Tibial nerve (tissue), 4 donors: ENCODE data around the gene PLPP1.

Source experiments
- EP300 ChIP-seq, 2 donors: sonication (generic); formaldehyde crosslinking; IDR thresholded peaks; one replicate each; pipeline ENCODE4 v1.6.1; 2017; ENCODE audit warnings: antibody characterized with exemption in 2 of 2, mild to moderate bottlenecking in 1 of 2
- POLR2A ChIP-seq, 2 donors: fragments of 450-650 bp; IDR thresholded peaks; one replicate each; pipeline ENCODE4 v1.6.1; 2017; ENCODE audit warnings: antibody characterized with exemption in 2 of 2, mild to moderate bottlenecking in 2 of 2, moderate library complexity in 2 of 2
- TF ChIP-seq, protein P1 (sequence below), 5 experiments: fragments of 200-600 bp in 3 of 5; fragments of 450-650 bp in 2 of 5; sonication (generic) in 3 of 5; IDR thresholded peaks; one replicate each; pipeline ENCODE4 v1.5.1; 2016 to 2019; ENCODE audit warnings: antibody characterized with exemption in 5 of 5, mild to moderate bottlenecking in 3 of 5, moderate library complexity in 2 of 5

DNA sequence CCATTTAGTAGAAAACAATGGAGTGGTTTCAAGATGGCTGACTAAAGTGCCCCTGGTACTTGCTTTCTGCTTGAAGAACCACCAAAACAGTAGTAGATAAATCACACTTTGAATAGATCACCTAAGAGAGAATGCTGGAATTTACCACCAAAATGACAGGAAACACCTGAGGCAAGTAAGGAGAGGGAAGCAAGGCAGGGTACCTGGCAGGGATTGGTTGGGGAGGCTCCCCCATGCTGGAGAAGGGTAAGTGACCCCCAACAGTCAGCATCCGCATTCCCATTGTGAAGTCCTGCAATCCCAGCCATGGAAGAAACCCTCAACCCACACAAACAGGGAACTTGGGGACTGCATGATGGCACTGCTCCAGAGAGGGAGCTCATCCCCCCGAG lies 105.5 kb downstream of the PLPP1 start:
- TF ChIP-seq, protein P1, sequence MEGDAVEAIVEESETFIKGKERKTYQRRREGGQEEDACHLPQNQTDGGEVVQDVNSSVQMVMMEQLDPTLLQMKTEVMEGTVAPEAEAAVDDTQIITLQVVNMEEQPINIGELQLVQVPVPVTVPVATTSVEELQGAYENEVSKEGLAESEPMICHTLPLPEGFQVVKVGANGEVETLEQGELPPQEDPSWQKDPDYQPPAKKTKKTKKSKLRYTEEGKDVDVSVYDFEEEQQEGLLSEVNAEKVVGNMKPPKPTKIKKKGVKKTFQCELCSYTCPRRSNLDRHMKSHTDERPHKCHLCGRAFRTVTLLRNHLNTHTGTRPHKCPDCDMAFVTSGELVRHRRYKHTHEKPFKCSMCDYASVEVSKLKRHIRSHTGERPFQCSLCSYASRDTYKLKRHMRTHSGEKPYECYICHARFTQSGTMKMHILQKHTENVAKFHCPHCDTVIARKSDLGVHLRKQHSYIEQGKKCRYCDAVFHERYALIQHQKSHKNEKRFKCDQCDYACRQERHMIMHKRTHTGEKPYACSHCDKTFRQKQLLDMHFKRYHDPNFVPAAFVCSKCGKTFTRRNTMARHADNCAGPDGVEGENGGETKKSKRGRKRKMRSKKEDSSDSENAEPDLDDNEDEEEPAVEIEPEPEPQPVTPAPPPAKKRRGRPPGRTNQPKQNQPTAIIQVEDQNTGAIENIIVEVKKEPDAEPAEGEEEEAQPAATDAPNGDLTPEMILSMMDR (IDR thresholded peaks at IDR 0.05) = no peak
- TF ChIP-seq POLR2A (IDR thresholded peaks at IDR 0.05) = no peak
- TF ChIP-seq EP300 (IDR thresholded peaks at IDR 0.05) = no peak
